ENCODE results near the gene PRPH. TPM values are rescaled to one million over a fixed set of nuclear protein-coding genes. Genes with fewer than 3 reads are reported as not detected.

The PRPH gene
- total and polyA plus RNA-seq, 9 of the 15 experiments (the other 6 are each of a cell fraction or from before 2014, with no cell fraction given), result 0.27 to 1.9 (median 1.3) TPM; not detected in 1

DNA sequence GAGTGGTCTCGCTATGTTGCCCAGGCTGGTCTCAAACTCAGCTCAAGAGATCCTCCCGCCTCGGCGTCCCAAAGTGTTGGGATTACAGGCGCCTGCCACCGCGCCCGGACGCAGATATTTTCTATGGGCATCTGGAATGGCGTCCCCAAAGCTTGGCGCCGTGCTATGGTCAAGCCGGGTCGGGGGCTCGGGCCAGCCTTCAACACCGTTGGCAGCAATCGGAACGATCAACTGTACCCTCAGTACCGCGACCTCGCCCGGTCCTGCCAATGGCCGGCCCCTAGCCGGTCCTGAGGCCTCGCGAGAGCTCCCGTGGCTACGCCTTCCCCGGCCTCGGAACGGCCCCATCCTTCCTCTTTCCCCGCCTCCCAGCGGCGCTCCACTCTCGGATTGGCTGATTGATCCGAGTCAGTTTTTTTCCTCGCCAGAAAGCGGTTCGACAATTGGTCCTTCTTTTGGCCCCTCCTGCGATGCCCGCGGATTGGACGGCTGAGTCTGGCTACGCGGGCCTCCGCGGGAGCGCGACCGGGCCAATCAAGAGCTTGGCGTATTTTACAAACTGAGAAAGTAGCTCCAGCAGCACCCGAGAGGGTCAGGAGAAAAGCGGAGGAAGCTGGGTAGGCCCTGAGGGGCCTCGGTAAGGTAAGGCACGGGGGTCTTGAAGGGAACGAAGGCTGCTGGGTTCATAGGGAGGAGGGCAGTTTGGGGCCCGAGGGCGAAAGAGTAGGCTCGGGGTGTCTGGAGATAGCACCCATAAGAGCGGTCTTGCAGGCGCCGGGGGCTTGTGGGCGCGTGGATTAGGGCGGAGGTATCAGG lies 28.0 kb downstream of the PRPH start, which contains the start of gene TROAP (continued):
- TF ChIP-seq, protein P1, sequence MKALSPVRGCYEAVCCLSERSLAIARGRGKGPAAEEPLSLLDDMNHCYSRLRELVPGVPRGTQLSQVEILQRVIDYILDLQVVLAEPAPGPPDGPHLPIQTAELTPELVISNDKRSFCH (CRISPR knock-in tag; IDR thresholded peaks at IDR 0.05), result no peak
- TF ChIP-seq, protein P1 (tag; IDR thresholded peaks at IDR 0.05), result no peak
- TF ChIP-seq DPF2 (IDR thresholded peaks at IDR 0.05) (0 out of 2 replicates have a peak, but pooled peaks have one; percentile 14), ATF7 (IDR thresholded peaks at IDR 0.05) (peak; percentile 48; the same call in 1 of the 2 replicates), MTA2 (IDR thresholded peaks at IDR 0.05; ENCODE audit: low read depth) (no peak), HNRNPH1 (optimal IDR thresholded peaks at IDR 0.05; ENCODE audit: low read depth, low read length) (no peak), SP2 (IDR thresholded peaks at IDR 0.05; ENCODE audit: extremely low read depth, low read depth, low read length, poor library complexity, severe bottlenecking) (peak; percentile 39), HEY1 (CRISPR knock-in tag; IDR thresholded peaks at IDR 0.05; ENCODE audit: borderline replicate concordance) (no peak), SRF (CRISPR knock-in tag; IDR thresholded peaks at IDR 0.05) (0 out of 4 replicates have a peak, but pooled peaks of 1 of the 2 experiments have one; percentile 11), MEF2A (IDR thresholded peaks at IDR 0.05; ENCODE audit: control insufficient read depth, low read depth, low read length) (no peak), SMAD4 (CRISPR knock-in tag; conservative IDR thresholded peaks at IDR 0.05) (peak; percentile 29; the same call in 1 of the 2 replicates), GATA2 (CRISPR knock-in tag; IDR thresholded peaks at IDR 0.05) (peak; percentile 41; the same call in 1 of the 2 replicates)
- TF ChIP-seq, protein P2, sequence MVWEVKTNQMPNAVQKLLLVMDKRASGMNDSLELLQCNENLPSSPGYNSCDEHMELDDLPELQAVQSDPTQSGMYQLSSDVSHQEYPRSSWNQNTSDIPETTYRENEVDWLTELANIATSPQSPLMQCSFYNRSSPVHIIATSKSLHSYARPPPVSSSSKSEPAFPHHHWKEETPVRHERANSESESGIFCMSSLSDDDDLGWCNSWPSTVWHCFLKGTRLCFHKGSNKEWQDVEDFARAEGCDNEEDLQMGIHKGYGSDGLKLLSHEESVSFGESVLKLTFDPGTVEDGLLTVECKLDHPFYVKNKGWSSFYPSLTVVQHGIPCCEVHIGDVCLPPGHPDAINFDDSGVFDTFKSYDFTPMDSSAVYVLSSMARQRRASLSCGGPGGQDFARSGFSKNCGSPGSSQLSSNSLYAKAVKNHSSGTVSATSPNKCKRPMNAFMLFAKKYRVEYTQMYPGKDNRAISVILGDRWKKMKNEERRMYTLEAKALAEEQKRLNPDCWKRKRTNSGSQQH (CRISPR knock-in tag; IDR thresholded peaks at IDR 0.05), result 0 out of 2 replicates have a peak, but pooled peaks have one; percentile 50
- TF ChIP-seq, protein P3, sequence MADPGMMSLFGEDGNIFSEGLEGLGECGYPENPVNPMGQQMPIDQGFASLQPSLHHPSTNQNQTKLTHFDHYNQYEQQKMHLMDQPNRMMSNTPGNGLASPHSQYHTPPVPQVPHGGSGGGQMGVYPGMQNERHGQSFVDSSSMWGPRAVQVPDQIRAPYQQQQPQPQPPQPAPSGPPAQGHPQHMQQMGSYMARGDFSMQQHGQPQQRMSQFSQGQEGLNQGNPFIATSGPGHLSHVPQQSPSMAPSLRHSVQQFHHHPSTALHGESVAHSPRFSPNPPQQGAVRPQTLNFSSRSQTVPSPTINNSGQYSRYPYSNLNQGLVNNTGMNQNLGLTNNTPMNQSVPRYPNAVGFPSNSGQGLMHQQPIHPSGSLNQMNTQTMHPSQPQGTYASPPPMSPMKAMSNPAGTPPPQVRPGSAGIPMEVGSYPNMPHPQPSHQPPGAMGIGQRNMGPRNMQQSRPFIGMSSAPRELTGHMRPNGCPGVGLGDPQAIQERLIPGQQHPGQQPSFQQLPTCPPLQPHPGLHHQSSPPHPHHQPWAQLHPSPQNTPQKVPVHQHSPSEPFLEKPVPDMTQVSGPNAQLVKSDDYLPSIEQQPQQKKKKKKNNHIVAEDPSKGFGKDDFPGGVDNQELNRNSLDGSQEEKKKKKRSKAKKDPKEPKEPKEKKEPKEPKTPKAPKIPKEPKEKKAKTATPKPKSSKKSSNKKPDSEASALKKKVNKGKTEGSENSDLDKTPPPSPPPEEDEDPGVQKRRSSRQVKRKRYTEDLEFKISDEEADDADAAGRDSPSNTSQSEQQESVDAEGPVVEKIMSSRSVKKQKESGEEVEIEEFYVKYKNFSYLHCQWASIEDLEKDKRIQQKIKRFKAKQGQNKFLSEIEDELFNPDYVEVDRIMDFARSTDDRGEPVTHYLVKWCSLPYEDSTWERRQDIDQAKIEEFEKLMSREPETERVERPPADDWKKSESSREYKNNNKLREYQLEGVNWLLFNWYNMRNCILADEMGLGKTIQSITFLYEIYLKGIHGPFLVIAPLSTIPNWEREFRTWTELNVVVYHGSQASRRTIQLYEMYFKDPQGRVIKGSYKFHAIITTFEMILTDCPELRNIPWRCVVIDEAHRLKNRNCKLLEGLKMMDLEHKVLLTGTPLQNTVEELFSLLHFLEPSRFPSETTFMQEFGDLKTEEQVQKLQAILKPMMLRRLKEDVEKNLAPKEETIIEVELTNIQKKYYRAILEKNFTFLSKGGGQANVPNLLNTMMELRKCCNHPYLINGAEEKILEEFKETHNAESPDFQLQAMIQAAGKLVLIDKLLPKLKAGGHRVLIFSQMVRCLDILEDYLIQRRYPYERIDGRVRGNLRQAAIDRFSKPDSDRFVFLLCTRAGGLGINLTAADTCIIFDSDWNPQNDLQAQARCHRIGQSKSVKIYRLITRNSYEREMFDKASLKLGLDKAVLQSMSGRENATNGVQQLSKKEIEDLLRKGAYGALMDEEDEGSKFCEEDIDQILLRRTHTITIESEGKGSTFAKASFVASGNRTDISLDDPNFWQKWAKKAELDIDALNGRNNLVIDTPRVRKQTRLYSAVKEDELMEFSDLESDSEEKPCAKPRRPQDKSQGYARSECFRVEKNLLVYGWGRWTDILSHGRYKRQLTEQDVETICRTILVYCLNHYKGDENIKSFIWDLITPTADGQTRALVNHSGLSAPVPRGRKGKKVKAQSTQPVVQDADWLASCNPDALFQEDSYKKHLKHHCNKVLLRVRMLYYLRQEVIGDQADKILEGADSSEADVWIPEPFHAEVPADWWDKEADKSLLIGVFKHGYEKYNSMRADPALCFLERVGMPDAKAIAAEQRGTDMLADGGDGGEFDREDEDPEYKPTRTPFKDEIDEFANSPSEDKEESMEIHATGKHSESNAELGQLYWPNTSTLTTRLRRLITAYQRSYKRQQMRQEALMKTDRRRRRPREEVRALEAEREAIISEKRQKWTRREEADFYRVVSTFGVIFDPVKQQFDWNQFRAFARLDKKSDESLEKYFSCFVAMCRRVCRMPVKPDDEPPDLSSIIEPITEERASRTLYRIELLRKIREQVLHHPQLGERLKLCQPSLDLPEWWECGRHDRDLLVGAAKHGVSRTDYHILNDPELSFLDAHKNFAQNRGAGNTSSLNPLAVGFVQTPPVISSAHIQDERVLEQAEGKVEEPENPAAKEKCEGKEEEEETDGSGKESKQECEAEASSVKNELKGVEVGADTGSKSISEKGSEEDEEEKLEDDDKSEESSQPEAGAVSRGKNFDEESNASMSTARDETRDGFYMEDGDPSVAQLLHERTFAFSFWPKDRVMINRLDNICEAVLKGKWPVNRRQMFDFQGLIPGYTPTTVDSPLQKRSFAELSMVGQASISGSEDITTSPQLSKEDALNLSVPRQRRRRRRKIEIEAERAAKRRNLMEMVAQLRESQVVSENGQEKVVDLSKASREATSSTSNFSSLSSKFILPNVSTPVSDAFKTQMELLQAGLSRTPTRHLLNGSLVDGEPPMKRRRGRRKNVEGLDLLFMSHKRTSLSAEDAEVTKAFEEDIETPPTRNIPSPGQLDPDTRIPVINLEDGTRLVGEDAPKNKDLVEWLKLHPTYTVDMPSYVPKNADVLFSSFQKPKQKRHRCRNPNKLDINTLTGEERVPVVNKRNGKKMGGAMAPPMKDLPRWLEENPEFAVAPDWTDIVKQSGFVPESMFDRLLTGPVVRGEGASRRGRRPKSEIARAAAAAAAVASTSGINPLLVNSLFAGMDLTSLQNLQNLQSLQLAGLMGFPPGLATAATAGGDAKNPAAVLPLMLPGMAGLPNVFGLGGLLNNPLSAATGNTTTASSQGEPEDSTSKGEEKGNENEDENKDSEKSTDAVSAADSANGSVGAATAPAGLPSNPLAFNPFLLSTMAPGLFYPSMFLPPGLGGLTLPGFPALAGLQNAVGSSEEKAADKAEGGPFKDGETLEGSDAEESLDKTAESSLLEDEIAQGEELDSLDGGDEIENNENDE (IDR thresholded peaks at IDR 0.05; ENCODE audit: low read depth, low read length), result no peak

Data from K562 (cell line).